PC-3 (cell line): ENCODE data around the gene RNF149. TPM values are rescaled to one million over a fixed set of nuclear protein-coding genes. Genes with fewer than 3 reads are reported as not detected.

Experiments used
- ATAC-seq: fragments of 200-7000 bp; cut with Tn5 transposase; 2 replicates; pipeline ENCODE4 v1.9.1; 2020; ENCODE audit warnings: mild to moderate bottlenecking, moderate library complexity
- BruUV-seq: library from RNA; stranded (reverse); fragments of 400-500 nt; replicated peaks from 2 replicates; lab custom pipeline; 2021; lab: Mats Ljungman, UMichigan
- CTCF ChIA-PET: fragments of 300-600 bp; sonication (Branson Sonifier 250); formaldehyde crosslinking; loops from one replicate; lab custom pipeline; 2022; ENCODE audit warnings: antibody characterized with exemption; lab: Charles Lee
- POLR2A ChIA-PET: fragments of 300-600 bp; sonication (Branson Sonifier 250); formaldehyde crosslinking; loops from one replicate; lab custom pipeline; 2022; ENCODE audit warnings: antibody characterized with exemption; ENCODE audit not compliant: unreplicated experiment; lab: Charles Lee
- DNase-seq: peaks from one replicate; pipeline ENCODE4 v3.0.0-alpha.2; 2015
- H2AFZ ChIP-seq: fragments of 300-600 bp; sonication (generic); 2 replicates; pipeline ENCODE4 v1.6.0; 2016; ENCODE audit warnings: antibody characterized with exemption, low read length
- H3F3A ChIP-seq: fragments of 300-600 bp; sonication (generic); one replicate; pipeline ENCODE4 v1.6.0; 2017; ENCODE audit warnings: antibody characterized with exemption, low read length, control low read depth, mild to moderate bottlenecking; ENCODE audit not compliant: unreplicated experiment
- H3K27ac ChIP-seq: fragments of 300-600 bp; sonication (generic); 2 replicates; pipeline ENCODE4 v1.5.1; 2016; ENCODE audit warnings: mild to moderate bottlenecking, low read length
- H3K27me3 ChIP-seq: fragments of 300-600 bp; sonication (generic); 2 replicates; pipeline ENCODE4 v1.6.1; 2016; ENCODE audit warnings: low read length, mixed read lengths
- H3K36me3 ChIP-seq: fragments of 300-600 bp; sonication (generic); 2 replicates; pipeline ENCODE4 v1.6.1; 2016; ENCODE audit warnings: low read depth, mixed run types, low read length, mixed read lengths
- H3K4me1 ChIP-seq: fragments of 300-600 bp; sonication (generic); 2 replicates; pipeline ENCODE4 v1.5.1; 2016; ENCODE audit warnings: low read length; ENCODE audit not compliant: insufficient read depth
- H3K4me2 ChIP-seq: fragments of 300-600 bp; sonication (generic); 2 replicates; pipeline ENCODE4 v1.6.0; 2016; ENCODE audit warnings: low read length
- H3K4me3 ChIP-seq: fragments of 300-600 bp; sonication (generic); 2 replicates; pipeline ENCODE4 v1.5.1; 2016; ENCODE audit warnings: mild to moderate bottlenecking, low read length, mixed read lengths
- H3K79me2 ChIP-seq: fragments of 300-600 bp; sonication (generic); 2 replicates; pipeline ENCODE4 v1.6.1; 2017; ENCODE audit warnings: low read length, mixed read lengths
- H3K9ac ChIP-seq: fragments of 300-600 bp; sonication (generic); 2 replicates; pipeline ENCODE4 v1.6.0; 2016; ENCODE audit warnings: mild to moderate bottlenecking, low read length
- H3K9me2 ChIP-seq: fragments of 300-600 bp; sonication (generic); replicated peaks from 2 replicates; pipeline ENCODE4 v1.6.1; 2016; ENCODE audit warnings: mixed run types, low read length, mixed read lengths
- H3K9me3 ChIP-seq: fragments of 300-600 bp; sonication (generic); 2 replicates; pipeline ENCODE4 v1.6.1; 2016; ENCODE audit warnings: low read length, mixed read lengths
- H4K20me1 ChIP-seq: fragments of 300-600 bp; sonication (generic); 2 replicates; pipeline ENCODE4 v1.6.1; 2016; ENCODE audit warnings: low read length, mixed read lengths
- CTCF ChIP-seq: fragments of 300-600 bp; sonication (generic); conservative IDR thresholded peaks from 2 replicates; pipeline ENCODE4 v1.5.1; 2017; ENCODE audit warnings: antibody characterized with exemption, low read depth, mild to moderate bottlenecking, low read length
- EZH2 ChIP-seq: fragments of 300-600 bp; sonication (generic); IDR thresholded peaks from one replicate; pipeline ENCODE4 v1.6.1; 2017; ENCODE audit warnings: antibody characterized with exemption, mild to moderate bottlenecking, low read length; ENCODE audit not compliant: unreplicated experiment
- EZH2phosphoT487 ChIP-seq: fragments of 300-600 bp; sonication (generic); IDR thresholded peaks from 2 replicates; pipeline ENCODE4 v1.6.1; 2018; ENCODE audit warnings: mild to moderate bottlenecking, antibody characterized with exemption, low read length, borderline replicate concordance
- intact Hi-C: fragments of 100-400 bp; cut with micrococcal nuclease; formaldehyde crosslinking; loops from 2 replicates; pipeline ENCODE4 v1.9.0; 2023
- total RNA-seq: library from RNA; depleted of rRNA; stranded (reverse); fragments of >200 nt; gene quantifications from 2 replicates; pipeline ENCODE4 v1.2.3, GENCODE V29; 2014

The RNF149 gene
- total RNA-seq, 1 experiment from 2014 or later, result 47.3 TPM

GRCh38 chr2:101344137-101344536 is 35.6 kb upstream of the RNF149 start:
- intact Hi-C loops, result loop anchor here (5.0 kb wide), 2 partner anchors 353 to 488 kb away; partner anchors contain the start of gene MAP4K4
- Histone ChIP-seq H3K27ac (no peak overlapping the region), H3K4me3 (no peak overlapping the region), H3K9me3 (no peaks in the 10 kb centered on the region), H3K9ac (no peak overlapping the region), H3K9me2 (no peaks in the 10 kb centered on the region), H3K4me2 (no peak overlapping the region), H4K20me1 (no peaks in the 10 kb centered on the region), H3K36me3 (no peaks in the 10 kb centered on the region), H3F3A (no peaks in the 10 kb centered on the region), H2AFZ (no peak overlapping the region), H3K4me1 (peaks cover 25% of the 10 kb centered on the region), H3K27me3 (no peaks in the 10 kb centered on the region), H3K79me2 (no peaks in the 10 kb centered on the region)
- ChIA-PET POLR2A (no interaction called here), CTCF (no interaction called here)
- DNase-seq (no peak), ATAC-seq (no peak)
- BruUV-seq, result no TSS peak
- TF ChIP-seq EZH2 (no peak), EZH2phosphoT487 (no peak), CTCF (no peak)

- H3K9me3 ChIP-seq, result no peaks in the 10 kb centered on the region
- no peak overlapping the region; the same call in 1 of the 2 replicates for H3K4me3 ChIP-seq
- no peaks in the 10 kb centered on the region for H3K9me2 ChIP-seq
- peak overlapping the region; percentile 52 for H2AFZ ChIP-seq
- CTCF ChIA-PET, result interaction anchor here (0.6 to 1.6 kb wide), 11 partner anchors 8 to 824 kb away, joined by 3 to 31 read pairs (median 4); partner anchors contain the start of genes CREG2, MAP4K4 and RNF149
- H4K20me1 ChIP-seq, result no peaks in the 10 kb centered on the region
- peak overlapping the region; percentile 47; the same call in 1 of the 2 replicates for H3K9ac ChIP-seq
- TF ChIP-seq EZH2phosphoT487, result no peak
- TF ChIP-seq EZH2, result no peak
- no peak for TF ChIP-seq CTCF
- H3F3A ChIP-seq, result no peaks in the 10 kb centered on the region
- H3K4me1 ChIP-seq, result peaks cover 38% of the 10 kb centered on the region
- POLR2A ChIA-PET, result interaction anchor here (1.1 kb wide), 1 partner anchor 14 kb away, joined by 3 read pairs; no protein-coding TSS in a partner anchor
- peak overlapping the region; percentile 47; the same call in 1 of the 2 replicates for H3K4me2 ChIP-seq
- no TSS peak for BruUV-seq
- no peaks in the 10 kb centered on the region for H3K79me2 ChIP-seq
- ATAC-seq (no peak; the same call in 1 of the 2 replicates), DNase-seq (no peak)
- H3K27me3 ChIP-seq, result no peaks in the 10 kb centered on the region
- H3K27ac ChIP-seq, result peak overlapping the region; percentile 13; the same call in 1 of the 2 replicates
- intact Hi-C loops, result loop anchor here (1.0 to 5.0 kb wide), 5 partner anchors 46 to 490 kb away; partner anchors contain the start of gene MAP4K4
- no peaks in the 10 kb centered on the region for H3K36me3 ChIP-seq
These were observed 34.1 kb upstream of the RNF149 start for GRCh38 chr2:101342625-101343008.
